Measurements from ENCODE around the gene NPAS1.
"Not testable (repeated sequence)": the region's sequence is repeated elsewhere in the genome, so short reads cannot be mapped to it uniquely, and the experiment has no call there.

The NPAS1 gene

DNA sequence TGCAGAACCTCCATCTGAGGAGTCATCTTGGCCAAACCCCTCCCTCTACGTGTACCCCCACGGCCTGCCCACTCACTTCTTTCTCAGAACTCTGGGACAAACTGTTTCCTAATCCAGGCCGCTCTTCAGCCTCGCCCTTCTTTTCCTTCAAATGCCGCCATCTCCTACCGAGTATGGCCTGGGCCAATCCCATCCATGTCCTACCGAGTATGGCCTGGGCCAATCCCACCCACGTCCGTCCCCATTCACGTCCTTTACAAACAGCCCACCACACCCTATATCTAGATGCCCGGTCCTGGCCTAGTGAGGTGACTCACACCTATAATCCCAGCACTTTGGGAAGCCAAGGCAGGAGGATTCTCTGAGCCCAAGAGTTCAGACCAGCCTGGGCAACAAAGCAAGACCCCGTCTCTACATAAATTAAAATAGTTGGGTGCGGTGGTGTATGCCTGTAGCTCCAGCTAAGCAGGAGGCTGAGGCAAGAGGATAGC, 27.7 kb downstream of the NPAS1 start:
- no peak for DNase-seq (ENCODE audit: low spot score)

- DNase-seq (ENCODE audit: low spot score) = peak; percentile 100
Measured at GRCh38 chr19:47047763-47048405, 28.2 kb downstream of the NPAS1 start.

DNA sequence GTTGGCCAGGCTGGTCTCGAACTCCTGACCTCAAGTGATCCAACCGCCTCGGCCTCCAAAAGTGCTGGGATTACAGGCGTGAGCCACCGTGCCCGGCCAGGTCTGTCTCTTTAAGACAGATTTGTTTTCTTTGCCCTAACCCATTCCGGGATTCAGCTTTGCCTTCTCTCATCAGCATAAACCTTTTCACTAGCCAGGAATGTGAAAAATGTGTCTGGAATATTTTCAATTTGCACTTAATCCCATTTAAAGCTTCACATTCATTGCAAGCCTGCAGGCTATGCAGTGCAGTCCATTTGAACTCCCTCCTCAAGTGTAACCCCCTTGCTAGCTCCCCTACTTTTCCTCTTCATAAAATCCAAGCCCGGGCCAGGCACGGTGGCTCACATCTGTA, 29.7 kb downstream of the NPAS1 start:
- no peak for DNase-seq (ENCODE audit: low spot score)

GRCh38 chr19:47050562-47050961, 30.9 kb downstream of the NPAS1 start:
- not testable (repeated sequence) for DNase-seq (ENCODE audit: low spot score)

GRCh38 chr19:47056411-47056810, 36.8 kb downstream of the NPAS1 start:
- no peak for DNase-seq (ENCODE audit: low spot score)

DNA sequence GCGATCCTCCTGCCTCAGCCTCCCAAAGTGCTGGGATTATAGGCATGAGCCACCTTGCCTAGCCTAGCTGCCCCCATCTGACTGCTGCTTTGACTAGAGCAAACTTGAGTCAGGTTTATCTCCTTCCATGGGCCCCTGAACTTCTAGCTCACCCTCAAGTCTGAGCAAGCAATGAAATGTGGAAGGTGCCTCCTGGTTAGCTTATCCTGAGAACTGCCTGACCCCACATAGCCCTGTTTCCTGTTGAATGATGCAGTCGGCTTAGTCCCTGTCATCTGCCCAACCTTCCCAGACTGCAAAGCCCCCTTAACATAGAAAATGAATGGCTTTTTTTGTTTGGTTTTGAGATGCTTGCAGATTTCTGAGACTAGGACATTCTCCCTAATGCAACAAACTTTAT, 37.7 kb downstream of the NPAS1 start:
- no peak for DNase-seq (ENCODE audit: low spot score)

GRCh38 chr19:47058621-47059022, 39.0 kb downstream of the NPAS1 start:
- DNase-seq (ENCODE audit: low spot score) = peak; percentile 67

DNA sequence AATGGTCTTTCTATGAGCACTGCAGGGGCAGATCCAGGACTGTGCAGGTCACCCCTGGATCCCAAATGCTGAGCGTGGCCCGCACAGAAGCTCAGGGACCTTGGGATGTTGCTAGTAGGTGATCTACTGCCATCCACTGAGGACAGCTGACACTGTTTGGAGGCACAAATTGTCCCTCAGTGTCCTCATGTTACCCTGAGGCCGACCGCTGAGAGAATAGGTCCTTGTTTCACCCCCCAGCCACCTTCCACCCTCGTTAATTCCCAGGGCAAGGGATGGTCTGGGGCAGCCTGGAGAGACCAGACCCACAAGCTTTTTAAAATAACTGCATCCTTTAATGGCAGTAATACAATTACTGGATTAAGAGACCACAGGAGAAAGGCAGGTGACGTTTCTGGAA, 44.2 kb downstream of the NPAS1 start:
- DNase-seq (ENCODE audit: low spot score) = no peak

GRCh38 chr19:47065242-47065641, 45.6 kb downstream of the NPAS1 start:
- DNase-seq (ENCODE audit: low spot score) = no peak

- no peak for DNase-seq (ENCODE audit: low spot score)
Measured at GRCh38 chr19:47066376-47067214, 47.0 kb downstream of the NPAS1 start.

GRCh38 chr19:47067215-47067847, 47.7 kb downstream of the NPAS1 start:
- no peak for DNase-seq (ENCODE audit: low spot score)

GRCh38 chr19:47068246-47068645, 48.6 kb downstream of the NPAS1 start:
- DNase-seq (ENCODE audit: low spot score) = no peak

- DNase-seq (ENCODE audit: low spot score) = no peak
Measured at GRCh38 chr19:47068876-47069406, 49.3 kb downstream of the NPAS1 start.

- DNase-seq (ENCODE audit: low spot score) = no peak
Measured at GRCh38 chr19:47069795-47070194, 50.2 kb downstream of the NPAS1 start.

DNA sequence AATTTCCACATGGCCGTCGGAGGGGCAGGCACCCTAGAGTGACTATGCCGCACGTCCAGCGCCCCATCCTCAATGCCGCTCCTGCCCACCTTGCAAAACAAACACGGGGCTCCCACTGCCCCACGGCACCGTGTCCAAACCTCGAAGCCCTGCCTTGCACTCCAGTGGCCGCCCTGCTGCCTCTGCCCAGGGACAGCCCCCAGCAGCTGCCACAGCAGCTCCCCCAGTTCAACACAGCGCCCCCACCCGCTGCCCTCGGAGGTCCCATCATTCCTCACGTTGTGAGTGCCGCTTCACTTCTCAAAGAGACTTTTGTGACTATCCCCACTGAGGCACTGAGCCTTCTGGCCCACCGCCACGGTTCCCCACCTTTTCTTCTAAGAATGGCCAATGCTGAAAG, 51.1 kb downstream of the NPAS1 start:
- DNase-seq (ENCODE audit: low spot score) = no peak

- DNase-seq (ENCODE audit: low spot score) = no peak
Measured at GRCh38 chr19:47071731-47072130, 52.1 kb downstream of the NPAS1 start.

- no peak for DNase-seq (ENCODE audit: low spot score)
Measured at GRCh38 chr19:47072323-47072722, 52.7 kb downstream of the NPAS1 start.

GRCh38 chr19:47073574-47073973, 53.9 kb downstream of the NPAS1 start:
- DNase-seq (ENCODE audit: low spot score) = no peak

- no peak for DNase-seq (ENCODE audit: low spot score)
Measured at GRCh38 chr19:47074621-47075020, 55.0 kb downstream of the NPAS1 start.

GRCh38 chr19:47075179-47075810, 55.7 kb downstream of the NPAS1 start:
- DNase-seq (ENCODE audit: low spot score) = no peak

- DNase-seq (ENCODE audit: low spot score) = no peak
Measured at GRCh38 chr19:47075941-47076340, 56.3 kb downstream of the NPAS1 start.

- not testable (repeated sequence) for DNase-seq (ENCODE audit: low spot score)
Measured at GRCh38 chr19:47078351-47078750, 58.7 kb downstream of the NPAS1 start.
